Activated CD8-positive, alpha-beta T cell treated with anti-CD3 and anti-CD28 coated beads, Interleukin-2, amount 10 ng/mL, durations not matched to agents 7 days and 5 days (primary cell): Measurements from ENCODE around the gene IGIP. TPM values are rescaled to one million over a fixed set of nuclear protein-coding genes. Genes with fewer than 3 reads are reported as not detected.

ENCODE experiments used
- ATAC-seq: fragments of 150-1000 bp; cut with Tn5 transposase; one replicate; pipeline ENCODE4 v1.10.0; 2021; ENCODE audit warnings: moderate library complexity
- CTCF ChIA-PET: fragments of 350-600 bp; sonication (Branson Sonifier 250); formaldehyde crosslinking; loops from one replicate; lab custom pipeline; 2021; ENCODE audit warnings: antibody characterized with exemption; lab: Charles Lee
- POLR2A ChIA-PET: fragments of 350-600 bp; sonication (Branson Sonifier 250); formaldehyde crosslinking; loops from one replicate; lab custom pipeline; 2021; ENCODE audit warnings: antibody characterized with exemption; lab: Charles Lee
- DNase-seq: peaks from one replicate; pipeline ENCODE4 v3.0.0-alpha.2; 2020
- H3K27ac Mint-ChIP-seq: one replicate; pipeline ENCODE4 v1.8.0; 2021; ENCODE audit warnings: mild to moderate bottlenecking, mixed read lengths
- H3K27me3 Mint-ChIP-seq: one replicate; pipeline ENCODE4 v1.8.0; 2021; ENCODE audit warnings: low read depth, mixed read lengths
- H3K36me3 Mint-ChIP-seq: one replicate; pipeline ENCODE4 v1.8.0; 2021; ENCODE audit warnings: low read depth, mixed read lengths
- H3K4me1 Mint-ChIP-seq: one replicate; pipeline ENCODE4 v1.8.0; 2021; ENCODE audit warnings: low read depth, mixed read lengths
- H3K4me3 Mint-ChIP-seq: one replicate; pipeline ENCODE4 v1.8.0; 2021; ENCODE audit warnings: mild to moderate bottlenecking, mixed read lengths
- H3K9me3 Mint-ChIP-seq: one replicate; pipeline ENCODE4 v1.8.0; 2022; ENCODE audit warnings: mixed read lengths; ENCODE audit not compliant: insufficient read depth
- total RNA-seq, 2 experiments: library from RNA; stranded (reverse); gene quantifications; one replicate each; pipeline ENCODE4 v1.2.3, GENCODE V29; 2021

IGIP gene
- total RNA-seq, 2 experiments from 2014 or later, result 2.4 to 2.7 TPM

DNA sequence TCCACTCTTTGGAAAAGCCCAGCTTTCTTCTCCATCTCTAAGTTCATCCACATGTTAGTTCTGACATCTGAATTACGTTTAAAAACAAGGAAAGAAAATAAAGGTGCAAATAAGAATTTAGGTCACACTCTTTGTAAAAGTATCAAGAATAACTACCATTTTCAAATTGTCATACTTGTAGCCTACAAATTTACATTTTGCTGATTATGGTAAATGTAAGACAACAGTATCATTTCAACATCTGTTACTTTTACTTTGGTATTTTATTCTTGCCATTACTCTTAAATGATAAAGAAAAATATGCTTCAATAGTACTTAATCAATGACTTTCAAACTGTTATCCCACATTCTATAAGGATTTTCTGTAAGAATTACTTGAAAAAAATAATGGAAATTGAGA, 21.6 kb upstream of the IGIP start:
- peaks cover under 1% of the 10 kb centered on the region for H3K36me3 Mint-ChIP-seq
- no peaks in the 10 kb centered on the region for H3K9me3 Mint-ChIP-seq
- no peak overlapping the region for H3K4me3 Mint-ChIP-seq
- ChIA-PET POLR2A (no interaction called here), CTCF (interaction anchor here (1.1 kb wide), 1 partner anchor 41 kb away, joined by 3 read pairs; no protein-coding TSS in a partner anchor)
- peaks cover 18% of the 10 kb centered on the region for H3K4me1 Mint-ChIP-seq
- ATAC-seq (no peak), DNase-seq (no peak)
- H3K27ac Mint-ChIP-seq, result no peak overlapping the region
- H3K27me3 Mint-ChIP-seq, result peaks cover 38% of the 10 kb centered on the region

DNA sequence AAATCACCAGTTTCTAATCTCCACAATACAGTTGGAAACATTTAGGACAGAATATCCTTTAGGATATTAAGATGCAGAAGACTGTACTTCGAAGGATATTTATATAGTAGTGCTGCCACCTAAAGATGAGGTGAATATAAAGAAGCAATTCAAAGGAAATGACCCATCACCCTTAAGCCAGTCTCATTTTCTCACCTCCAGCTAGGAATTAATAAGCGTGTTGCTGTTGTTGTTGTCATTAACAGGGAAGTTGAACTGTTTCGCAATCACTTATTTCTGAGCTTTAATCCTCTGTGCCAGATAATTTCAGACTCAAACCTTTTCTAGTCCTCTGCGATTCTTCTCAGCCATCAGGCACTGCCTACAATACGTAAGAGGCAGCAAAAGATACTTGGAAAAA, 19.6 kb upstream of the IGIP start:
- Mint-ChIP-seq H3K4me3 (peak overlapping the region; percentile 83), H3K27ac (peak overlapping the region; percentile 98), H3K27me3 (peaks cover 37% of the 10 kb centered on the region), H3K9me3 (no peaks in the 10 kb centered on the region), H3K4me1 (peaks cover 28% of the 10 kb centered on the region), H3K36me3 (peaks cover 3% of the 10 kb centered on the region)
- DNase-seq (no peak), ATAC-seq (no peak)
- ChIA-PET CTCF (interaction anchor here (0.9 to 3.5 kb wide), 8 partner anchors 11 to 137 kb away, joined by 3 to 17 read pairs (median 4); no protein-coding TSS in a partner anchor), POLR2A (interaction anchor here (1.2 kb wide), 1 partner anchor 63 kb away, joined by 3 read pairs; no protein-coding TSS in a partner anchor)

- Mint-ChIP-seq H3K27me3 (peaks cover 43% of the 10 kb centered on the region), H3K4me3 (peak overlapping the region; percentile 83), H3K4me1 (peaks cover 33% of the 10 kb centered on the region), H3K36me3 (peaks cover 3% of the 10 kb centered on the region), H3K9me3 (no peaks in the 10 kb centered on the region), H3K27ac (peak overlapping the region; percentile 98)
- CTCF ChIA-PET, result interaction anchor here (0.8 to 3.5 kb wide), 9 partner anchors 11 to 245 kb away, joined by 3 to 17 read pairs (median 5); partner anchors contain the start of gene NRG2
- ATAC-seq (no peak), DNase-seq (no peak)
- POLR2A ChIA-PET, result interaction anchor here (1.0 kb wide), 3 partner anchors 9 to 37 kb away, joined by 3 to 5 read pairs (median 3); no protein-coding TSS in a partner anchor
Observed at GRCh38 chr5:140106805-140107311, 18.9 kb upstream of the IGIP start.

DNA sequence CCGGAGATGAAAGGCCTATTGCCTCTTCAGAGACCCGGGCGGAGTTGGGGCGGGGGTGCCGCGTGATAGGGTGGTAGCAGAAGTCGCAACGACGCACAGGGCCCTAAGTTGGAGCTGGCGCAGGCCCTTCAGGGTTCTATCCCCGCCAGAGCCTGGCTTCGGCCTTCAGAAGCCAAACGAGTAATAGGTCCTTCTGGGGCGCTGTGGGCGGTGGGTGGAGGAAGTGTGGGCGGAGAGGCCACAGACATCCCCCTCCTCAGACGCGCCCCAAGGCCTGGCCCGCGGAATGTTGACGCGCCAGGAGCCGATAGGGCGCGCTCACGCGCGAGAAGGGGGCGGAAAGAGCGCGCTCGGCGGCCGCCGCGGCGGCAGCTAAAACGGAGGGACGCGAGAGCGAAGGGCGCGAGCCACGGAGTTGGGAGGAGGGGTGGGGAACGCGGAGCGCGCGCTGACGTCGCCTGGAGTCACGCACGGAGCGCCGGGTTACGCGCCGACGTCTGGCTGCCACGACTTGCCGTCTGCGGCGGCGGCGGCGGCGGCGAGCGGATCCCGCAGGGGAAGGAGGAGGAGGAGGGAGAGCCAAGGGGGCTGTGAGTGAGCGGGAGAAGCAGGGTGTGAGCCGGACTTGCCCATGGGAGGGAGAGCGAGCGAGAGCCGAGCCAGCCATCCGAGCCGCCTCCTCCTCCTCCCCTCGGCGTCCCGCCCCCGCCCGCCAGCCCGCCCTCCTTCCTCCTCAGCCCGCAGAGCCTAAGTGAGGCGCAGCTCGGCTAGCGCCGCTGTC, 18.2 kb upstream of the IGIP start:
- peaks cover 46% of the 10 kb centered on the region for H3K27me3 Mint-ChIP-seq
- peak overlapping the region; percentile 83 for H3K4me3 Mint-ChIP-seq
- CTCF ChIA-PET, result interaction anchor here (0.8 to 3.5 kb wide), 10 partner anchors 10 to 245 kb away, joined by 3 to 17 read pairs (median 4); partner anchors contain the start of gene NRG2
- peak overlapping the region; percentile 98 for H3K27ac Mint-ChIP-seq
- peaks cover 3% of the 10 kb centered on the region for H3K36me3 Mint-ChIP-seq
- ATAC-seq (peak; percentile 87), DNase-seq (peak; percentile 95)
- H3K9me3 Mint-ChIP-seq, result no peaks in the 10 kb centered on the region
- peaks cover 40% of the 10 kb centered on the region for H3K4me1 Mint-ChIP-seq
- POLR2A ChIA-PET, result interaction anchor here (0.7 to 1.0 kb wide), 4 partner anchors 9 to 1532 kb away, joined by 3 to 5 read pairs (median 3); partner anchors contain the start of gene HSPA9

GRCh38 chr5:140108093-140109017, 17.4 kb upstream of the IGIP start:
- ChIA-PET POLR2A (interaction anchor here (0.7 to 1.0 kb wide), 4 partner anchors 8 to 1533 kb away, joined by 3 to 5 read pairs (median 3); partner anchors contain the start of gene HSPA9), CTCF (interaction anchor here (0.8 to 3.5 kb wide), 14 partner anchors 9 to 244 kb away, joined by 3 to 17 read pairs (median 4); partner anchors contain the start of gene NRG2)
- Mint-ChIP-seq H3K4me1 (peaks cover 47% of the 10 kb centered on the region), H3K36me3 (peaks cover 3% of the 10 kb centered on the region), H3K27ac (peak overlapping the region; percentile 98), H3K4me3 (peak overlapping the region; percentile 83), H3K9me3 (no peaks in the 10 kb centered on the region), H3K27me3 (peaks cover 43% of the 10 kb centered on the region)
- DNase-seq (peak; percentile 42), ATAC-seq (peak; percentile 17)

GRCh38 chr5:140109018-140109758, 16.5 kb upstream of the IGIP start:
- DNase-seq, result no peak
- peak overlapping the region; percentile 98 for H3K27ac Mint-ChIP-seq
- peak overlapping the region; percentile 83 for H3K4me3 Mint-ChIP-seq
- peaks cover 3% of the 10 kb centered on the region for H3K36me3 Mint-ChIP-seq
- ChIA-PET POLR2A (interaction anchor here (1.1 kb wide), 1 partner anchor 363 kb away, joined by 3 read pairs; no protein-coding TSS in a partner anchor), CTCF (interaction anchor here (1.2 to 3.5 kb wide), 9 partner anchors 10 to 344 kb away, joined by 3 to 17 read pairs (median 4); no protein-coding TSS in a partner anchor)
- H3K27me3 Mint-ChIP-seq, result peaks cover 39% of the 10 kb centered on the region
- no peak for ATAC-seq
- no peaks in the 10 kb centered on the region for H3K9me3 Mint-ChIP-seq
- H3K4me1 Mint-ChIP-seq, result peaks cover 50% of the 10 kb centered on the region

DNA sequence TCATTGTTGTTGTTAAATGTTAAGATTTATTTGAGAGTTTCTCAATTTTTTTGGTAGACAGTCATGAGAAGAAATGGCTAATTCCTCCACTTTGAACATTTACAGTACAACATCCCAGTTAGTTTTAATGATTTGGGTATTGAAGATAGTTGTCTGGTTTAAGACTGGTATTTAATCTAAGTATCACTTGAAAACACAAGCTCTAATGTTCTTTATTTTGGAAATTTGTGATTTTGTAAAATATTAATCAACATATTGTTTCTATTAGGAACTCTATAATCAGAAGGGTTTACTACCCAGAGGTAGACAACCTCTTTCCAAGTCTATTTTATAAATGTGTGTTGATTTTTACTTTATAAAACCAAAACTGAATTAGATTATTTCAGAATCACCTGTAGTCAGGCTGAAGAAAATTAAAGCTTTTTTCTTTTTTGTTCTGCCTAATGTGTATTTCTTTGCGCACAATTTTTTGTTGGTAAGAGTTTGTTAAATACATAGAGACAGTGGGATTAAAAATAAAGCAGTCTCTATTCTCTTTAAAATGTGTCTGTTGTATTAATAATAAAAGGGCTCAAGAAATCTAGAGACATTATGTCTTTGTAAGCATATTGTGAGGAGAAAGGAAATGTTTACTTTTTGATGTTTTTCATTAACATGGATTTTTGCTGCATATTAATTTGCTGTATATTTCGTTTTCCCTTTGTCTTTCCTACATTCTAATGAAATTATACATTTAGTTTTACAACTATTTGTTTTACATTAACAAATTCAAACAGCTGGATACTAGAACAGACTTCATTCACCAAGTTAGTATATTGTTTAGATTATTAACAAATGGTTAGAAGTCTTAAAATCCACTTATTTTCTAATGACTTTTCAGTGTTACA, 15.7 kb upstream of the IGIP start:
- DNase-seq (no peak), ATAC-seq (no peak)
- H3K27me3 Mint-ChIP-seq, result peaks cover 33% of the 10 kb centered on the region
- peaks cover 8% of the 10 kb centered on the region for H3K36me3 Mint-ChIP-seq
- peak overlapping the region; percentile 83 for H3K4me3 Mint-ChIP-seq
- ChIA-PET POLR2A (interaction anchor here (1.1 kb wide), 1 partner anchor 363 kb away, joined by 3 read pairs; no protein-coding TSS in a partner anchor), CTCF (interaction anchor here (1.1 to 3.5 kb wide), 10 partner anchors 9 to 345 kb away, joined by 3 to 17 read pairs (median 4); no protein-coding TSS in a partner anchor)
- H3K4me1 Mint-ChIP-seq, result peaks cover 55% of the 10 kb centered on the region
- H3K27ac Mint-ChIP-seq, result no peak overlapping the region
- H3K9me3 Mint-ChIP-seq, result no peaks in the 10 kb centered on the region

DNA sequence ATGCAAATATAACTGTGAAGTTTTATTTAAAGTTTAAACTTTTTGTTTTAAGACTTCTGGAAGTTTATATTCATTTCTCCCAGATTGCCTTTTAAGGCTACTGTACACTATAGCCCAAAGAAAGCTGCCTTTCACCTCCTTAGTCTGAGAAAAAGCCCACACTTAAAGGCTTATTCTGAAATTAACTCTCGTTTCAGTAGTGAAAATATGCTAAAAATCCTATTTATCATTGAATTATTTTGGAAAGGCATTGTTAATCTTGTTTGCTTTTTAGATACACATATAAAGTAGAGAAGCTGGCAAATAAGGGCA, 15.1 kb upstream of the IGIP start:
- POLR2A ChIA-PET, result no interaction called here
- peaks cover 58% of the 10 kb centered on the region for H3K4me1 Mint-ChIP-seq
- no peak for DNase-seq

GRCh38 chr5:140111011-140111858, 14.5 kb upstream of the IGIP start:
- ATAC-seq, result no peak
- Mint-ChIP-seq H3K27me3 (peaks cover 26% of the 10 kb centered on the region), H3K36me3 (peaks cover 16% of the 10 kb centered on the region), H3K27ac (no peak overlapping the region), H3K4me3 (no peak overlapping the region), H3K9me3 (no peaks in the 10 kb centered on the region), H3K4me1 (peaks cover 60% of the 10 kb centered on the region)
- no peak for DNase-seq
- ChIA-PET CTCF (interaction anchor here (1.1 to 2.6 kb wide), 2 partner anchors 10 to 31 kb away, joined by 4 to 14 read pairs; no protein-coding TSS in a partner anchor), POLR2A (no interaction called here)

More for the DNA sequence above, 15.1 kb upstream of the IGIP start:
- peaks cover 30% of the 10 kb centered on the region for H3K27me3 Mint-ChIP-seq
- no peak overlapping the region for H3K27ac Mint-ChIP-seq
- no peak for ATAC-seq
- CTCF ChIA-PET, result interaction anchor here (1.1 to 2.6 kb wide), 6 partner anchors 9 to 345 kb away, joined by 3 to 14 read pairs (median 4); no protein-coding TSS in a partner anchor
- no peak overlapping the region for H3K4me3 Mint-ChIP-seq
- peaks cover 11% of the 10 kb centered on the region for H3K36me3 Mint-ChIP-seq
- H3K9me3 Mint-ChIP-seq, result no peaks in the 10 kb centered on the region
